Stimulated activated CD4-positive, alpha-beta T cell treated with anti-CD3 and anti-CD28 coated beads, Interleukin-4, amount 100 ng/mL, for 1 hour (primary cell): ENCODE results near the gene PCIF1.
"Not testable (repeated sequence)": the region's sequence is repeated elsewhere in the genome, so short reads cannot be mapped to it uniquely, and the experiment has no call there.

Experiments used
- DNase-seq: peaks from one replicate; pipeline ENCODE4 v3.0.0-alpha.2; 2020

The PCIF1 gene

GRCh38 chr20:45968801-45969711 is 34.6 kb downstream of the PCIF1 start:
- DNase-seq = no peak

GRCh38 chr20:45969712-45970634 is 35.5 kb downstream of the PCIF1 start:
- DNase-seq = no peak

GRCh38 chr20:45970646-45971424 is 36.4 kb downstream of the PCIF1 start:
- no peak for DNase-seq

- no peak for DNase-seq
These were observed 36.9 kb downstream of the PCIF1 start for GRCh38 chr20:45971425-45971674.

GRCh38 chr20:45971675-45972499 is 37.4 kb downstream of the PCIF1 start, which contains the start of gene ZNF335:
TSS of gene ZNF335 (minus strand) at chr20:45972203. CDS start at chr20:45971410, 793 bp downstream.
- DNase-seq = peak; percentile 95

- DNase-seq = no peak
These were observed 38.2 kb downstream of the PCIF1 start for GRCh38 chr20:45972500-45973183.

GRCh38 chr20:45974896-45975565 is 40.5 kb downstream of the PCIF1 start:
- DNase-seq = no peak

GRCh38 chr20:45975686-45976085 is 41.2 kb downstream of the PCIF1 start:
- DNase-seq = no peak

- DNase-seq = no peak
These were observed 41.6 kb downstream of the PCIF1 start for GRCh38 chr20:45976086-45976485.

- no peak for DNase-seq
These were observed 46.8 kb downstream of the PCIF1 start for GRCh38 chr20:45981261-45981660.

GRCh38 chr20:45983279-45983743 is 48.8 kb downstream of the PCIF1 start:
- DNase-seq = no peak

- no peak for DNase-seq
These were observed 51.1 kb downstream of the PCIF1 start for GRCh38 chr20:45985573-45985972.

- DNase-seq = peak; percentile 81
These were observed 52.8 kb downstream of the PCIF1 start for GRCh38 chr20:45987108-45987780.

- DNase-seq = not testable (repeated sequence)
These were observed 54.3 kb downstream of the PCIF1 start for GRCh38 chr20:45988830-45989229.

- no peak for DNase-seq
These were observed 57.1 kb downstream of the PCIF1 start for GRCh38 chr20:45991616-45992015.

- DNase-seq = no peak
These were observed 58.9 kb downstream of the PCIF1 start for GRCh38 chr20:45993197-45993951.

GRCh38 chr20:45994761-45995493 is 60.4 kb downstream of the PCIF1 start:
- no peak for DNase-seq

GRCh38 chr20:45995495-45996097 is 61.1 kb downstream of the PCIF1 start:
- DNase-seq = not testable (repeated sequence)
